ENCODE results near the gene MPC1L.

MPC1L gene

DNA sequence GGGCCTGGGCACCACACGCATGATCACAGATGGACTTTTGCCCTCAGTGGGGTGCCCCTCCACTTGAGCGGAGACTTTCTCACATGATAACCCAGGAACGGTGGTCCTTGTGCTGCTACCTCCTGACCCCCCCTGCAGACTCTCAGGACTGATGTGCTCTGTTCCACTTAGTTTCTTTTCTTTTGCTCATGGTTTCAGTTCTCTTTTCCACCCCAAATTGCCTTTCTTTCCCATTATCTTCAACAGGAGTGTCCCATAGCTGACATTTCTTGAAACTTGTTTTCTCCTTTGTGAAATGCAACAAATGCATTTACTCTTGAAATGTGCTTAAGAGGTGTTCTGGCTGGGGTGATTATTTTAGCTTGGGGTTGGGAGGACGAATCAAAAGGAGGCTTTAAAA lies 9.0 kb downstream of the MPC1L start:
- no peak for DNase-seq

- DNase-seq, result no peak
These were observed 14.5 kb downstream of the MPC1L start for GRCh38 chrX:40637687-40638086.

DNA sequence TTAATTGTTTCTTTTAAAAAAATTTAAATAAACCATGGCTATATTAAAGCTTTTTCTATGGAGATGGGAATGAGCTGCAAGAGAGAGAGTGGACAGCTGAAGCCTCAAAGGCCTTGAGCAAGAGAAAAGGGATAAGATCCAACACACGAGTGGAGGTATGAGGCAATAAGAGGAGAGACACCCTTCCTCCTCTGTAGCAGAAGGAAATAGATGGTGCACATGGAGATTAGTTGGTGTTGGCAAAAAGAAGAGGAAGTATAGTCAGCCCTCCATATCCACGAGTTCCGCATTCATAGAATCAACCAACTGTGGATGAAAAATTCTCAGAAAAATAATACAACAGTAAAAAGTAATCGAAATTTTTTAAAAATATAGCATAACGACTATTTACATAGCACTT lies 20.9 kb downstream of the MPC1L start:
- no peak for DNase-seq

GRCh38 chrX:40644821-40645358 lies 21.7 kb downstream of the MPC1L start:
- no peak for DNase-seq

- peak; percentile 44 for DNase-seq
These were observed 23.5 kb downstream of the MPC1L start for GRCh38 chrX:40646489-40647306.

GRCh38 chrX:40647307-40648197 lies 24.3 kb downstream of the MPC1L start, which contains the start of gene CXorf38:
CXorf38 (minus strand) TSS chrX:40647561; CDS start chrX:40647520, 41 bp downstream.
- peak; percentile 95 for DNase-seq

- peak; percentile 63 for DNase-seq
These were observed 28.5 kb downstream of the MPC1L start for GRCh38 chrX:40651620-40652223.

DNA sequence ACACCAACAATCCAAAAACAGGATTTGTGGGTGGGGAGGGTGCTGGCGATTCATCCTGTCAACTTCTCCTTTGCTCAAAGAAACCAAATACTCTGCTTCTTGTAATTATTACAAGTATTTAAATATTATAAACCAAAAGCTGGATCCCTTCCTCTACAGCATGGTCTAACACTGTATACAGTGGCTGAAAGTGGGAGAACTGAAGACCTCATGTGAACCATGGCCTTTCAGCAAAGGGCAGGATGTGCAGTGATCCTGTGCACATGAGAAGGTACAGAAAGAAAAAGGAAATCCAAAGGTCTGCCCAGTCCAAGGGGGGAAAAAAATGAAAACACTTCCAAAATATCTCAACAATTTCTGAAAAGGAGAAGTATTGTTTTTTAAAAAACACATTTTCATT lies 29.4 kb downstream of the MPC1L start:
- no peak for DNase-seq

DNA sequence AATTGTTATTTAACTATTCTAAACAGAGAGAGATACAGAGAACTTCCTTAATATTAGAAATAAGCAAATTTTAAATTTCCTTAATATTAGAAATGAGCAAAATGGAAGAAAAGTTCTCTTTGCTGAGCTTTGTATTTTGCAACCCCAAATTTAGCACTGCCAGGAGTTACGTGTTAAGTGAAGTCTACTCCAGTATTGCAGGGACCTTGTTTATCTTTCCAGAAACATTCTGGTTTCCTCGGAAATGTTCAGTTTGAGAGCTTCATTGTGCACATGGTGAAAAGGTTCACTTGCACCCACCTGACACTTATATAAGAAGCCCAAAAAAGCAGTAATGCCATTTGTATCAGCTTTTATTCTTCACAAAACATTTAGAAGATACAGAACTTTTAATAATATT lies 30.3 kb downstream of the MPC1L start:
- DNase-seq, result no peak

GRCh38 chrX:40660381-40660780 lies 37.2 kb downstream of the MPC1L start:
- DNase-seq, result no peak

GRCh38 chrX:40661489-40661888 lies 38.3 kb downstream of the MPC1L start:
- DNase-seq, result no peak

- no peak for DNase-seq
These were observed 40.0 kb downstream of the MPC1L start for GRCh38 chrX:40663078-40663740.

DNA sequence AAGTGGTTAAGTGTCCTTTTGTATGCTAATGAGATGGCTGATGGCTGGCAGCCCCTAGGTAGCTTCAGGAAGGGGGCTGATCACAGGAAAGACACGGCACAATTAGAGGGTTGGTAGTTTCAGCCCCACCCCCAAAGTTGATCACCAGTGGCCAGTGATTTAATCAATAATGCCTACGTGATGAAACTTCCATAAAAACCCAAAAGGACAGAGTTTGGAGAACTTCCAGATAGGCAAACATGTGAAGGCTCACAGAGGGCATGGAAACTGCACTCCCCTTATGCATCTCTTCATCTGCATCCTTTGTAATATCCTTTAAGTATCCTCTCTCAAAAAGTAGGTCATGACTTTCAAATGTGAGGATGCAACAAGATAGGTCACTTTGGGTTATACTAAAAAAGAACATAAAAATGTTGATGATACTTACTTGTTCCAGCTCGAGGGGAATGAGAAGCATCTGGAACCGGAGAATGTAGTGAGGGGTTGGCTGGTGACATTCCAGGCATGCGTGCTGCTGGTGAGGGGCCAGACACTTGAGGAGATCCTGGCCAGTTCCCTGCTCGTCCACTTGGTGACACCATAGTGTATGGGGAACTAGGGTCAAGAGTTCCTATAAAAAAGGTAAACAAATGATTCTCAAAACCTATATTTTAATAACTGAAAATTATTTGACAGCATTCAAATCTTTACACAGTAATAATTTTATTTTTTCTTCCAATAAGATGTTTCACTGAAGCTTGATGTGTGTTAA lies 40.8 kb downstream of the MPC1L start:
- no peak for DNase-seq

DNA sequence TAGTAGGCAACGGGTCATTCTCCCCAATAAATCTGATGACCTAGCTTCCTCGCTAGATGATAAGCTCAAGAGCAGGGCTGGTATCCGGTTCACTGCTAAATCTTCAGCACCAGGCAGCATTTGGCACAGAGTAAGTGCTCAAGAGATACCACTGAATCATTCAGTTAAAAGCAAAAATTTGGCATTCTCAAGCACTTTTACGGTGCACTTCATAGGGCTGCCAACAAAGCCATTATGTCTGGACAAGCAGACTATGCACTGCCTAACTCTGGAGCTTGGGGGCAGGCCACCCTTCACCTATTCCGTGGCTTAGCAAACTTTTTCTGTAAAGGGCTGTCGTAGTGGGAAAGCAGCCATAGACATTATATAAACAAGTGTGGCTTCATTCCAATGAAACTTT lies 47.9 kb downstream of the MPC1L start:
- DNase-seq, result no peak

Measured in right forelimb (tissue), 1 donor.